22Rv1 (cell line): ENCODE results near the gene HEBP1.
A peak's percentile ranks its signal among the peaks of the same experiment; 100 is the strongest.

ENCODE experiments used
- H3K27ac ChIP-seq: fragments of 450-650 bp; 2 replicates; pipeline ENCODE4 v1.5.1; 2017
- CTCF ChIP-seq: fragments of 450-650 bp; IDR thresholded peaks from 2 replicates; pipeline ENCODE4 v1.5.1; 2017; ENCODE audit warnings: mild to moderate bottlenecking
- ZFX ChIP-seq: fragments of 450-650 bp; IDR thresholded peaks from 2 replicates; pipeline ENCODE4 v1.6.1; 2017; ENCODE audit warnings: antibody characterized with exemption, borderline replicate concordance

Gene HEBP1

GRCh38 chr12:12954356-12954755, 45.7 kb downstream of the HEBP1 start:
- H3K27ac ChIP-seq = peak overlapping the region; percentile 20; the same call in 1 of the 2 replicates
- TF ChIP-seq CTCF = no peak
- no peak for TF ChIP-seq ZFX

GRCh38 chr12:12952036-12952435, 48.0 kb downstream of the HEBP1 start, which contains the start of gene GPRC5D:
Gene GPRC5D, minus strand, starts transcription at chr12:12952170. Its CDS starts 1,786 bp downstream, at chr12:12950384.
- H3K27ac ChIP-seq = no peak within 1 kb of the TSS
- TF ChIP-seq CTCF = no peak
- no peak for TF ChIP-seq ZFX

GRCh38 chr12:12951504-12951903, 48.6 kb downstream of the HEBP1 start:
- H3K27ac ChIP-seq = no peak overlapping the region
- TF ChIP-seq CTCF (no peak), ZFX (no peak)

GRCh38 chr12:12947902-12948301, 52.2 kb downstream of the HEBP1 start:
- H3K27ac ChIP-seq = no peak overlapping the region
- no peak for TF ChIP-seq CTCF
- TF ChIP-seq ZFX = no peak

- H3K27ac ChIP-seq = no peak overlapping the region
Measured at GRCh38 chr12:12946686-12947355, 53.2 kb downstream of the HEBP1 start.

GRCh38 chr12:12945591-12945990, 54.5 kb downstream of the HEBP1 start:
- H3K27ac ChIP-seq = no peak overlapping the region
- TF ChIP-seq ZFX (no peak), CTCF (no peak)

More at GRCh38 chr12:12946686-12947355, 53.2 kb downstream of the HEBP1 start:
- TF ChIP-seq CTCF = no peak
- no peak for TF ChIP-seq ZFX

- no peak for TF ChIP-seq CTCF
- no peak for TF ChIP-seq ZFX
- no peak overlapping the region for H3K27ac ChIP-seq
Measured at GRCh38 chr12:12943586-12944260, 56.3 kb downstream of the HEBP1 start.
